ENCODE data around the gene KLC4.
"Not testable (repeated sequence)": the region's sequence is repeated elsewhere in the genome, so short reads cannot be mapped to it uniquely, and the experiment has no call there.

KLC4 gene

GRCh38 chr6:43074847-43075669 is 15.6 kb downstream of the KLC4 start:
- DNase-seq = no peak

GRCh38 chr6:43075670-43076463 is 16.4 kb downstream of the KLC4 start, which contains the start of gene PTK7:
Gene PTK7 (plus strand): TSS chr6:43076314. CDS start chr6:43076489, 175 bp downstream.
- DNase-seq = peak; percentile 50

GRCh38 chr6:43076464-43077332 is 17.3 kb downstream of the KLC4 start:
- no peak for DNase-seq

GRCh38 chr6:43077333-43077809 is 17.9 kb downstream of the KLC4 start:
- DNase-seq = no peak

- DNase-seq = no peak
Measured at GRCh38 chr6:43077981-43078511, 18.6 kb downstream of the KLC4 start.

GRCh38 chr6:43078691-43079090 is 19.3 kb downstream of the KLC4 start:
- DNase-seq = no peak

- DNase-seq = no peak
Measured at GRCh38 chr6:43081043-43081442, 21.6 kb downstream of the KLC4 start.

- not testable (repeated sequence) for DNase-seq
Measured at GRCh38 chr6:43081922-43082321, 22.5 kb downstream of the KLC4 start.

- no peak for DNase-seq
Measured at GRCh38 chr6:43082806-43083655, 23.6 kb downstream of the KLC4 start.

- DNase-seq = no peak
Measured at GRCh38 chr6:43086022-43086658, 26.7 kb downstream of the KLC4 start.

GRCh38 chr6:43088654-43089056 is 29.2 kb downstream of the KLC4 start:
- DNase-seq = no peak

- no peak for DNase-seq
Measured at GRCh38 chr6:43089467-43089866, 30.0 kb downstream of the KLC4 start.

- DNase-seq = no peak
Measured at GRCh38 chr6:43089874-43090558, 30.6 kb downstream of the KLC4 start.

- DNase-seq = no peak
Measured at GRCh38 chr6:43090559-43090956, 31.1 kb downstream of the KLC4 start.

- DNase-seq = no peak
Measured at GRCh38 chr6:43091020-43091419, 31.6 kb downstream of the KLC4 start.

- no peak for DNase-seq
Measured at GRCh38 chr6:43091436-43091991, 32.1 kb downstream of the KLC4 start.

GRCh38 chr6:43092635-43093034 is 33.2 kb downstream of the KLC4 start:
- no peak for DNase-seq

- DNase-seq = peak; percentile 12
Measured at GRCh38 chr6:43093436-43094289, 34.2 kb downstream of the KLC4 start.

GRCh38 chr6:43095939-43096338 is 36.5 kb downstream of the KLC4 start:
- DNase-seq = no peak

All from NCI-H774 (cell line).